H9 (cell line): ENCODE measurements around the gene PKIB. TPM values are rescaled to one million over a fixed set of nuclear protein-coding genes. Genes with fewer than 3 reads are reported as not detected.

Experiments used
- DNase-seq: peaks from one replicate; pipeline ENCODE4 v3.0.0-alpha.2; 2017
- H2AFZ ChIP-seq: one replicate; pipeline ENCODE4 v1.6.1; 2013; ENCODE audit warnings: mild to moderate bottlenecking, low read length, control low read depth, moderate library complexity
- H2AK5ac ChIP-seq: 2 replicates; pipeline ENCODE4 v1.6.1; 2013; ENCODE audit warnings: low read length, control low read depth, mixed read lengths; ENCODE audit not compliant: insufficient read length
- H2BK120ac ChIP-seq: one replicate; pipeline ENCODE4 v1.6.1; 2013; ENCODE audit warnings: low read depth, mild to moderate bottlenecking, low read length, control low read depth, inconsistent platforms; ENCODE audit not compliant: poor library complexity, severe bottlenecking
- H2BK12ac ChIP-seq: 2 replicates; pipeline ENCODE4 v1.6.1; 2013; ENCODE audit warnings: low read length, control low read depth, mixed read lengths, low read depth; ENCODE audit not compliant: insufficient read length
- H2BK15ac ChIP-seq: 2 replicates; pipeline ENCODE4 v1.6.1; 2013; ENCODE audit warnings: low read depth, low read length, control low read depth
- H2BK20ac ChIP-seq: one replicate; pipeline ENCODE4 v1.6.1; 2013; ENCODE audit warnings: low read depth, mild to moderate bottlenecking, low read length, control low read depth, inconsistent platforms; ENCODE audit not compliant: poor library complexity, severe bottlenecking
- H2BK5ac ChIP-seq: 2 replicates; pipeline ENCODE4 v1.6.1; 2013; ENCODE audit warnings: low read length, control low read depth, mixed read lengths; ENCODE audit not compliant: insufficient read length
- H3K14ac ChIP-seq: 2 replicates; pipeline ENCODE4 v1.6.1; 2013; ENCODE audit warnings: low read length, control low read depth; ENCODE audit not compliant: insufficient read depth
- H3K18ac ChIP-seq: 2 replicates; pipeline ENCODE4 v1.6.1; 2013; ENCODE audit warnings: low read depth, mild to moderate bottlenecking, mixed read lengths, low read length, control low read depth; ENCODE audit not compliant: insufficient read length
- H3K23ac ChIP-seq: 2 replicates; pipeline ENCODE4 v1.6.1; 2013; ENCODE audit warnings: low read length, control low read depth, mixed read lengths, low read depth; ENCODE audit not compliant: insufficient read length
- H3K23me2 ChIP-seq: 2 replicates; pipeline ENCODE4 v1.6.1; 2013; ENCODE audit warnings: low read depth, mild to moderate bottlenecking, mixed read lengths, low read length, control low read depth; ENCODE audit not compliant: insufficient read length, poor library complexity, severe bottlenecking
- H3K27ac ChIP-seq: 2 replicates; pipeline ENCODE4 v1.5.1; 2013; ENCODE audit warnings: low read length, control low read depth, mixed read lengths, low read depth; ENCODE audit not compliant: insufficient read length
- H3K27me3 ChIP-seq: 2 replicates; pipeline ENCODE4 v1.6.1; 2013; ENCODE audit warnings: low read length, control low read depth, inconsistent platforms; ENCODE audit not compliant: insufficient read depth
- H3K4ac ChIP-seq: 2 replicates; pipeline ENCODE4 v1.6.1; 2013; ENCODE audit warnings: low read depth, mild to moderate bottlenecking, control low read depth, inconsistent platforms, low read length, moderate library complexity
- H3K4me1 ChIP-seq: 2 replicates; pipeline ENCODE4 v1.6.1; 2013; ENCODE audit warnings: low read length, control low read depth, inconsistent platforms; ENCODE audit not compliant: insufficient read depth
- H3K4me2 ChIP-seq: 2 replicates; pipeline ENCODE4 v1.6.1; 2013; ENCODE audit warnings: low read length, control low read depth, mixed read lengths; ENCODE audit not compliant: insufficient read length, insufficient read depth
- H3K56ac ChIP-seq: 2 replicates; pipeline ENCODE4 v1.6.1; 2013; ENCODE audit warnings: low read depth, mild to moderate bottlenecking, mixed read lengths, low read length, control low read depth; ENCODE audit not compliant: insufficient read length
- H3K79me1 ChIP-seq: 2 replicates; pipeline ENCODE4 v1.6.1; 2013; ENCODE audit warnings: low read depth, mild to moderate bottlenecking, moderate library complexity, low read length, control low read depth, inconsistent platforms; ENCODE audit not compliant: insufficient read depth, poor library complexity, severe bottlenecking
- H3K79me2 ChIP-seq: 2 replicates; pipeline ENCODE4 v1.6.1; 2013; ENCODE audit warnings: low read length, control low read depth, inconsistent platforms; ENCODE audit not compliant: insufficient read depth
- H3K9ac ChIP-seq: 2 replicates; pipeline ENCODE4 v1.6.1; 2013; ENCODE audit warnings: low read length, control low read depth, mixed read lengths; ENCODE audit not compliant: insufficient read length; ENCODE audit errors: extremely low read depth
- H3K9me3 ChIP-seq: one replicate; pipeline ENCODE4 v1.6.1; 2013; ENCODE audit warnings: low read depth, low read length, inconsistent platforms; ENCODE audit not compliant: control insufficient read depth
- H3T11ph ChIP-seq: one replicate; pipeline ENCODE4 v1.6.1; 2013; ENCODE audit warnings: mild to moderate bottlenecking, low read length, control low read depth, inconsistent platforms
- H4K20me1 ChIP-seq: one replicate; pipeline ENCODE4 v1.6.1; 2013; ENCODE audit not compliant: control insufficient read depth, insufficient read length, insufficient read depth
- H4K5ac ChIP-seq: 2 replicates; pipeline ENCODE4 v1.6.1; 2013; ENCODE audit warnings: low read depth, mild to moderate bottlenecking, mixed read lengths, low read length, control low read depth; ENCODE audit not compliant: insufficient read length
- H4K8ac ChIP-seq: replicated peaks from 2 replicates; pipeline ENCODE4 v1.6.1; 2013; ENCODE audit warnings: low read length, control low read depth, mixed read lengths, low read depth; ENCODE audit not compliant: insufficient read length
- H4K91ac ChIP-seq: 2 replicates; pipeline ENCODE4 v1.6.1; 2013; ENCODE audit warnings: low read depth, mild to moderate bottlenecking, moderate library complexity, mixed read lengths, low read length, control low read depth; ENCODE audit not compliant: insufficient read length
- H3K27ac Mint-ChIP-seq, 3 experiments: 2 replicates in 2 of 3; 3 replicates in 1 of 3; pipeline ENCODE4 v1.8.0; 2020 to 2021; ENCODE audit warnings: mixed read lengths in 3 of 3, mild to moderate bottlenecking in 1 of 3, moderate library complexity in 1 of 3
- H3K27me3 Mint-ChIP-seq: 2 replicates; pipeline ENCODE4 v1.8.0; 2021; ENCODE audit warnings: low read depth, mild to moderate bottlenecking, moderate library complexity, mixed read lengths
- H3K36me3 Mint-ChIP-seq, 3 experiments: 2 replicates in 2 of 3; 3 replicates in 1 of 3; pipeline ENCODE4 v1.8.0; 2020 to 2021; ENCODE audit warnings: low read depth in 3 of 3, mixed read lengths in 3 of 3; ENCODE audit not compliant: insufficient read depth in 1 of 3
- H3K4me1 Mint-ChIP-seq, 2 experiments: 2 replicates each; pipeline ENCODE4 v1.8.0; 2020; ENCODE audit warnings: mixed read lengths in 2 of 2
- H3K4me3 Mint-ChIP-seq, 2 experiments: 2 replicates in 1 of 2; 3 replicates in 1 of 2; pipeline ENCODE4 v1.8.0; 2020 to 2021; ENCODE audit warnings: mild to moderate bottlenecking in 2 of 2, mixed read lengths in 2 of 2, moderate library complexity in 1 of 2
- H3K9me3 Mint-ChIP-seq, 2 experiments: 2 replicates in 1 of 2; 3 replicates in 1 of 2; pipeline ENCODE4 v1.8.0; 2020; ENCODE audit warnings: mild to moderate bottlenecking in 2 of 2, mixed read lengths in 2 of 2, moderate library complexity in 1 of 2
- CTCF ChIP-seq: fragments of 200-600 bp; sonication (generic); conservative IDR thresholded peaks from 3 replicates; pipeline ENCODE4 v1.8.0; 2021; ENCODE audit warnings: antibody characterized with exemption, mild to moderate bottlenecking
- WGBS: extraction: QIAGEN DNeasy Blood & Tissue Kit; methylation state at CpG from one replicate; pipeline ENCODE4 v1.1.7; 2013; ENCODE audit warnings: missing lambda C conversion rate, low lambda C conversion rate, mixed read lengths; ENCODE audit not compliant: insufficient read length; ENCODE audit errors: extremely low coverage; 5-methylcytosine and 5-hydroxymethylcytosine counted together
- total RNA-seq: library from RNA; stranded (reverse); gene quantifications from 2 replicates; pipeline ENCODE4 v1.2.1, GENCODE V29; 2021

Gene PKIB
- total RNA-seq, 1 experiment from 2014 or later: 46.5 TPM

DNA sequence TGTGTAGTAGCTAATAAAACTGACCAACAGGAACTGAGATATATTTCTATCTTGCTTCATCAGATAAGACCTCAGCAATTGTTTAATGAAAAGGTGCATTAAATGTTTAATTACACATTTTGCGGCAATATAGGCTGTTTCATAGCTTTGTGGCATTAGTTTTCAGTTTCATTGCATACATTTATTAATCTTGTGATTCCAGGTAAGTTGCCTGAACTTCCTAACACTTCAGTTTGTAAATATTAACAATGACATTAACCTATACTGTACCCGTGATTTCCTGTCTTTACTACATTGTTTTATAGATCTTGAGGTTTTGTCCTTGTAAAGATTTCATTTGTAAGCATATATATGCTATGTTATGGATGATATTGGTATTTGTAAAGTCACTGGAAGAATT, 66.5 kb downstream of the PKIB start:
- H4K91ac ChIP-seq: no peak overlapping the region
- Mint-ChIP-seq H3K9me3 (peaks cover 8% of the 10 kb centered on the region in 2 experiments; a peak in 4 of 5 replicates), H3K27ac (no peak overlapping the region), H3K36me3 (peaks cover 9 to 34% (median 13%) of the 10 kb centered on the region in 3 experiments; a peak in 6 of 7 replicates), H3K27me3 (no peaks in the 10 kb centered on the region), H3K4me1 (no peaks in the 10 kb centered on the region), H3K4me3 (no peak overlapping the region)
- peaks cover under 1% of the 10 kb centered on the region for H3K79me1 ChIP-seq
- no peak overlapping the region for H4K5ac ChIP-seq
- no peak overlapping the region for H3K9ac ChIP-seq
- H2BK5ac ChIP-seq: no peak overlapping the region
- no peak for DNase-seq
- H3K56ac ChIP-seq: no peak overlapping the region
- H3K14ac ChIP-seq: no peak overlapping the region
- no peaks in the 10 kb centered on the region for H3K79me2 ChIP-seq
- no peak overlapping the region for H3K27ac ChIP-seq
- H3K4ac ChIP-seq: no peak overlapping the region
- H3K4me2 ChIP-seq: no peak overlapping the region
- no peak overlapping the region for H2BK20ac ChIP-seq
- no peaks in the 10 kb centered on the region for H3K4me1 ChIP-seq
- no peak overlapping the region for H2BK15ac ChIP-seq
- no peaks in the 10 kb centered on the region for H3K9me3 ChIP-seq
- no peak overlapping the region for H3K23ac ChIP-seq
- no peak overlapping the region for H2BK12ac ChIP-seq
- no peaks in the 10 kb centered on the region for H3K27me3 ChIP-seq
- no peak overlapping the region for H2BK120ac ChIP-seq
- TF ChIP-seq CTCF: no peak
- H4K20me1 ChIP-seq: no peaks in the 10 kb centered on the region
- H3T11ph ChIP-seq: no peak overlapping the region
- H2AFZ ChIP-seq: no peak overlapping the region
- WGBS: no CpG with 5 or more reads among the region's 2 CpGs
- no peaks in the 10 kb centered on the region for H3K23me2 ChIP-seq
- no peak overlapping the region for H4K8ac ChIP-seq
- H2AK5ac ChIP-seq: no peak overlapping the region
- H3K18ac ChIP-seq: no peak overlapping the region
